GM06990 (cell line): ENCODE results near the gene PLEKHA6.

Source experiments
- DNase-seq: peaks from one replicate; pipeline ENCODE4 v3.0.0-alpha.2; 2011; ENCODE audit not compliant: insufficient read length; ENCODE audit errors: extremely low read depth
- H3K27me3 ChIP-seq: replicated peaks from 2 replicates; pipeline ENCODE4 v1.6.0; 2011; ENCODE audit warnings: low read length; ENCODE audit not compliant: control insufficient read depth, insufficient read depth
- H3K36me3 ChIP-seq: 2 replicates; pipeline ENCODE4 v1.5.1; 2011; ENCODE audit warnings: low read length; ENCODE audit not compliant: control insufficient read depth, insufficient read depth
- H3K4me3 ChIP-seq: replicated peaks from 2 replicates; pipeline ENCODE4 v1.5.1; 2011; ENCODE audit warnings: low read depth, mild to moderate bottlenecking, control low read depth, low read length
- TF ChIP-seq, protein P1 (sequence below): IDR thresholded peaks from 2 replicates; pipeline ENCODE4 v1.5.1; 2011; ENCODE audit warnings: low read length, control low read depth, mild to moderate bottlenecking, inconsistent platforms; ENCODE audit not compliant: insufficient read depth, poor library complexity, severe bottlenecking

PLEKHA6 gene

GRCh38 chr1:204340081-204340889, 19.4 kb downstream of the PLEKHA6 start:
- DNase-seq = no peak
- Histone ChIP-seq H3K36me3 (no peaks in the 10 kb centered on the region), H3K4me3 (no peak overlapping the region), H3K27me3 (peaks cover 5% of the 10 kb centered on the region)
- TF ChIP-seq, protein P1, sequence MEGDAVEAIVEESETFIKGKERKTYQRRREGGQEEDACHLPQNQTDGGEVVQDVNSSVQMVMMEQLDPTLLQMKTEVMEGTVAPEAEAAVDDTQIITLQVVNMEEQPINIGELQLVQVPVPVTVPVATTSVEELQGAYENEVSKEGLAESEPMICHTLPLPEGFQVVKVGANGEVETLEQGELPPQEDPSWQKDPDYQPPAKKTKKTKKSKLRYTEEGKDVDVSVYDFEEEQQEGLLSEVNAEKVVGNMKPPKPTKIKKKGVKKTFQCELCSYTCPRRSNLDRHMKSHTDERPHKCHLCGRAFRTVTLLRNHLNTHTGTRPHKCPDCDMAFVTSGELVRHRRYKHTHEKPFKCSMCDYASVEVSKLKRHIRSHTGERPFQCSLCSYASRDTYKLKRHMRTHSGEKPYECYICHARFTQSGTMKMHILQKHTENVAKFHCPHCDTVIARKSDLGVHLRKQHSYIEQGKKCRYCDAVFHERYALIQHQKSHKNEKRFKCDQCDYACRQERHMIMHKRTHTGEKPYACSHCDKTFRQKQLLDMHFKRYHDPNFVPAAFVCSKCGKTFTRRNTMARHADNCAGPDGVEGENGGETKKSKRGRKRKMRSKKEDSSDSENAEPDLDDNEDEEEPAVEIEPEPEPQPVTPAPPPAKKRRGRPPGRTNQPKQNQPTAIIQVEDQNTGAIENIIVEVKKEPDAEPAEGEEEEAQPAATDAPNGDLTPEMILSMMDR = no peak

DNA sequence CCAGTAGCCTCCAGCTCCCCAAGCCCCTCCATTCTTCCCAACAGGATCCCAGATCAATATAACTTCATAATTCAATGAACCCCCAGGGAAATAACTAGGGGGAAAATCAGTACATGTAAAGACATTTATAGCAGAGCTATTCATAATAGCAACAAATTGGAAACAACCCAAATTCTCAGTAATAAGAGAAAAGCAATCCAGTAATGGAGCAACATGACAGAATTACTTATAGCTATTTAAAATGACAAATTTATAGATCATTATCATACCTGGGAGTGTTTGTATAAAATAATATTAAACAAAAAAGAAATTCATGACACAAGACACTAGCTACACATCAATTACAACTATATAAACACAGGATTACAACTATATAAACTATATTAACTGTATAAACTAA, 20.2 kb downstream of the PLEKHA6 start:
- no peak for DNase-seq
- Histone ChIP-seq H3K27me3 (peaks cover 5% of the 10 kb centered on the region), H3K36me3 (no peaks in the 10 kb centered on the region), H3K4me3 (no peak overlapping the region)
- TF ChIP-seq, protein P1 = no peak

DNA sequence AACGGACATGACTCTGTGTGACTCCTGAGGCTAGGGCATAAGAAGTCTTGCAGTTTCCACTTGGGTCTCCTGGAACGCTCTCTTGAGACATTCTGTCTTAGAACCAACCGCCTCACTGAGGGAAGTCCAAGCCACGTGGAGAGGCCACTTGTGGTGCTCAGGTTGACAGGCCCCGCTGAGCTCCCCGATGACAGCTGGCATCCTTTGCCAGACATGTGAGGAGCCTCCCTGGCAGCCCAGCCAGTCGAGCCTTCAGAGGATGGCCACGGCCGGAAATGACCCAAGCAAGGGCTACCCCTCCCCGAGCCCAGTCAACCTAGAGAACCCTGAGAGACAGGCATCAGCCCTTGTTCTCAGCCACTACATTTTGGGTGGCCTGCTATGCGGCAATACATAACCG, 20.7 kb downstream of the PLEKHA6 start:
- H3K36me3 ChIP-seq = no peaks in the 10 kb centered on the region
- no peak for DNase-seq
- TF ChIP-seq, protein P1 = no peak
- peaks cover 5% of the 10 kb centered on the region for H3K27me3 ChIP-seq
- H3K4me3 ChIP-seq = no peak overlapping the region

GRCh38 chr1:204338360-204338759, 21.4 kb downstream of the PLEKHA6 start:
- Histone ChIP-seq H3K27me3 (peaks cover 5% of the 10 kb centered on the region), H3K36me3 (no peaks in the 10 kb centered on the region), H3K4me3 (no peak overlapping the region)
- no peak for DNase-seq
- TF ChIP-seq, protein P1 = no peak

DNA sequence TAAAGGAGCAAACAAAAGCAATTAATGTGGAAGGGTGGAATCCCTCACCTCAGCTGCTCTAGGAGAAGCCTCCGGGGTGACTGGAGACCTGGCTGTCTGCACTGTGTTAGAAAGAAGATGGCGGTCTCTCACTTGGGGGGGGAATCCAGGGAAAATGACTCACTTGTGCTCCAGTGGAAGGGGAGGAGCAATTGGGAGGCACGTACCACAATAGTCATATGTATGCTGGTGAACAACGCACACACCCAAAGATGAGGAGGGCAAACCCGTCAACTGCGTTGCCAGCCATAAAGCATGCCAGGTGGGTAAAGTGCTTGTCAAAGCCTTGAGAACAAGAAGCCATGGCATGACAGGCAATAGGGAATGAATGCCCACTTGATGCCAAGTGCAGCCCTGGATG, 22.1 kb downstream of the PLEKHA6 start:
- Histone ChIP-seq H3K27me3 (peaks cover 5% of the 10 kb centered on the region), H3K4me3 (no peak overlapping the region), H3K36me3 (no peaks in the 10 kb centered on the region)
- TF ChIP-seq, protein P1 = no peak
- no peak for DNase-seq
